ENCODE results near the gene RBFOX2. TPM values are rescaled to one million over a fixed set of nuclear protein-coding genes. Genes with fewer than 3 reads are reported as not detected.

RBFOX2 gene
- total and polyA plus RNA-seq, 3 donors from 2014 or later: 53.4 to 85.2 (median 63.9) TPM

DNA sequence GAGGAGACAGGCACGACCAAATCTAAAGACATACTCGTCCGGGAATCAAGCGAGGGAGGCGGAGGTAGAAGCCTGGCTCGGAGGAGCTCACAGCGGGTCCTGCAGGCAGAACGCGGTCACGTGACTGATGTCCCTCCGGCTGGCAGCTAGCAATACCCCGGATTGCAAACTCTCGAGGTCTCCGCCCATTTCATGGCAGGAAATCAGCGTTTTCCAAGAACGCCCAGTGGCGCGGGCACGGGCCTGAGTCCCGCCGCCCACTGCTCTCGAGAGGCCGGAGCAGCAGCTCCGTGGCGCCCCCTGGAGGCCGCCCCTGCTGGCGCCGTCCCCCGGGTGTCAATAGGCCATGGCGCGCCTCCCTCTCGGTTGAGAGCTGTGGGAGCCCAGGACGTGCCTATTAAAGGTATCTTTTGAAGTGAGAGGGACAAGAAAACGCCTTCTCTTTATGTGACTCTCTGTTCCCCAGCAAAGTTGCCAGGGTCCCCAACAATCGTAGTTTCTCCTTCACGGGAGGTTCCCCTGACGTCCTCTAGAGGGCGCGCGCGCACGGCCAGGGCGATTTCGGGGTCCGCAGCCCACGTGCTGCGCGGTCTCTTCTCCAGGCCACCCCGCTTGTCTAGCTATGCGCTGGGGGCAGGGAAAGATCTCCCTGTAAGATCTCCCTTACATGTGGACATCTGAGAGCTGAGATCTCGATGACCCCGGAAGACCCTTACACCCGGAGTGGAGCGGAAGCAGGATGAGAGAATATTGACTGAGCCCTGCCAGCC is 37.3 kb upstream of the RBFOX2 start:
- peaks cover 4% of the 10 kb centered on the region for H3K4me1 ChIP-seq
- DNase-seq: peak; percentile 91
- TF ChIP-seq POLR2A (IDR thresholded peaks at IDR 0.05): no peak
- TF ChIP-seq, protein P1, sequence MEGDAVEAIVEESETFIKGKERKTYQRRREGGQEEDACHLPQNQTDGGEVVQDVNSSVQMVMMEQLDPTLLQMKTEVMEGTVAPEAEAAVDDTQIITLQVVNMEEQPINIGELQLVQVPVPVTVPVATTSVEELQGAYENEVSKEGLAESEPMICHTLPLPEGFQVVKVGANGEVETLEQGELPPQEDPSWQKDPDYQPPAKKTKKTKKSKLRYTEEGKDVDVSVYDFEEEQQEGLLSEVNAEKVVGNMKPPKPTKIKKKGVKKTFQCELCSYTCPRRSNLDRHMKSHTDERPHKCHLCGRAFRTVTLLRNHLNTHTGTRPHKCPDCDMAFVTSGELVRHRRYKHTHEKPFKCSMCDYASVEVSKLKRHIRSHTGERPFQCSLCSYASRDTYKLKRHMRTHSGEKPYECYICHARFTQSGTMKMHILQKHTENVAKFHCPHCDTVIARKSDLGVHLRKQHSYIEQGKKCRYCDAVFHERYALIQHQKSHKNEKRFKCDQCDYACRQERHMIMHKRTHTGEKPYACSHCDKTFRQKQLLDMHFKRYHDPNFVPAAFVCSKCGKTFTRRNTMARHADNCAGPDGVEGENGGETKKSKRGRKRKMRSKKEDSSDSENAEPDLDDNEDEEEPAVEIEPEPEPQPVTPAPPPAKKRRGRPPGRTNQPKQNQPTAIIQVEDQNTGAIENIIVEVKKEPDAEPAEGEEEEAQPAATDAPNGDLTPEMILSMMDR (IDR thresholded peaks at IDR 0.05): peak; percentile 96 to 100 (median 99)
- no peaks in the 10 kb centered on the region for H3K27me3 ChIP-seq
- 1 to 3% methylated on average over 16 to 54 of the region's 54 CpGs for WGBS, 2 donors
- no peaks in the 10 kb centered on the region for H3K9me3 ChIP-seq
- peak overlapping the region; percentile 61 to 90 for H3K27ac ChIP-seq
- no peaks in the 10 kb centered on the region for H3K36me3 ChIP-seq (ENCODE audit: low read depth, missing control alignments)
- H3K4me3 ChIP-seq: peak overlapping the region; percentile 51 to 53
- intact Hi-C loops (cut with DNase I; ENCODE audit: low total_unique reads): loop anchor here (10.0 kb wide), 1 partner anchor 59 kb away; no protein-coding TSS in a partner anchor

DNA sequence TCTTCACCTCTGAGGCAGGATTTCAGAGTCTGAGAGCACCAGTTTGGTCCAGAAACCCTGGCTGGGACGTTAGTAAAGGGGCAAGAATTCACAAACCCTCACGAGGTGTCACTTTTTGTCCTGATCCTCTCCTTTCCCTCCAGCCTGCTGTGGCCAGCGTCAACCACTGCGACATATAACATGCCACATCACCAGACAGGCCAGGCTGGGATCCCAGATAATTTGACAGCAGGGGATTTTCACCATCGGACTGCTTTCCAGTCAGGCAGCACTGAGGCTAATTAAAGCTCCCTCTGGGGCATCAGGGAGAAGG is 36.8 kb upstream of the RBFOX2 start:
- 3 to 6% methylated on average over 5 of the region's 5 CpGs for WGBS, 2 donors

DNA sequence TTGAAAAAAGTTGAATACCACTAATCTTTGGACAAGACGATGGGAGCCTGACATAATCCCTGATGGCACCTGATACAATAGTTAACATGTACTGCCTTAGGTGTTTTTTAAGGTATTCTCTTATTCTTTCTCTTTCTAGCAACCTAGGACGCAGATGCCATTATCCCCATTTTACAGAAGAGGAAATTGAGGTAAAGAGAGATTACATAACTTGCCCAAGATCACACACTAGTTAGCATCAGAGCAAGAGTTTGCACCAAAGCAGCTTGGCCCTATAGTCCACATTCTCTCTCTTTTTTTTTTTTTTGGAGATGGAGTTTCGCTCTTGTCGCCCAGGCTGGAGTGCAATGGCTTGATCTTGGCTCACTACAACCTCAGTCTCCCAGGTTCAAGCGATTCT is 35.7 kb upstream of the RBFOX2 start:
- intact Hi-C loops (cut with DNase I; ENCODE audit: low total_unique reads): loop anchor here (10.0 kb wide), 1 partner anchor 60 kb away; no protein-coding TSS in a partner anchor
- TF ChIP-seq, protein P1 (IDR thresholded peaks at IDR 0.05): no peak
- no peak for TF ChIP-seq POLR2A (IDR thresholded peaks at IDR 0.05)
- WGBS, 2 donors: 93 to 96% methylated on average over 5 of the region's 5 CpGs

More for the DNA sequence above, 36.8 kb upstream of the RBFOX2 start:
- intact Hi-C loops (cut with DNase I; ENCODE audit: low total_unique reads): loop anchor here (10.0 kb wide), 1 partner anchor 59 kb away; no protein-coding TSS in a partner anchor
- no peaks in the 10 kb centered on the region for H3K27me3 ChIP-seq
- no peaks in the 10 kb centered on the region for H3K36me3 ChIP-seq (ENCODE audit: low read depth, missing control alignments)
- H3K9me3 ChIP-seq: no peaks in the 10 kb centered on the region
- peak overlapping the region; percentile 51 to 53 for H3K4me3 ChIP-seq
- no peak for DNase-seq
- H3K4me1 ChIP-seq: peaks cover 4% of the 10 kb centered on the region
- H3K27ac ChIP-seq: peak overlapping the region; percentile 61 to 90
- TF ChIP-seq, protein P1 (IDR thresholded peaks at IDR 0.05): no peak
- no peak for TF ChIP-seq POLR2A (IDR thresholded peaks at IDR 0.05)

DNA sequence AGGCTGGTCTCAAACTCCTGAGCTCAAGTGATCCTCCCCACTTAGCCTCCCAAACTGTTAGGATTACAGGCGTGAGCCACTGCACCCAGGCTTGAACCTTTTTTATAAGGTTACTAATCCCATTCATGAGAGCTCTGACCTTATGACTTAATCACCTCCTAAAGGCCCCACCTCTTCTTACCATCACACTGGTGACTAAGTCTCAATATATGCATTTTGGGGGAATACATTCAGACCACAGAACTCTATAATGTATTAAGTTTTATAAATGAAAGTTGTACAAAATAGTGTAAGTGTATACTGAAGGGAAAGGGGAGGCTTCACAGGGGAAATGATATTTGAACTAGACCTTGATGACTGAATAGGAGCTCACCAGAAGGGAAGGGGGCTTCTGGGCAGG is 28.4 kb upstream of the RBFOX2 start:
- H3K4me3 ChIP-seq: no peak overlapping the region
- WGBS, 2 donors: 81 to 98% methylated on average over 1 of the region's 1 CpG
- DNase-seq: no peak
- H3K9me3 ChIP-seq: no peaks in the 10 kb centered on the region
- H3K36me3 ChIP-seq (ENCODE audit: low read depth, missing control alignments): no peaks in the 10 kb centered on the region
- no peak overlapping the region for H3K27ac ChIP-seq
- TF ChIP-seq, protein P1 (IDR thresholded peaks at IDR 0.05): no peak
- TF ChIP-seq POLR2A (IDR thresholded peaks at IDR 0.05): no peak
- intact Hi-C loops (cut with DNase I; ENCODE audit: low total_unique reads): no loop called here
- H3K27me3 ChIP-seq: no peaks in the 10 kb centered on the region
- no peaks in the 10 kb centered on the region for H3K4me1 ChIP-seq

More for the DNA sequence above, 35.7 kb upstream of the RBFOX2 start:
- no peak overlapping the region for H3K4me3 ChIP-seq
- H3K36me3 ChIP-seq (ENCODE audit: low read depth, missing control alignments): no peaks in the 10 kb centered on the region
- H3K9me3 ChIP-seq: no peaks in the 10 kb centered on the region
- peaks cover 4% of the 10 kb centered on the region for H3K4me1 ChIP-seq
- no peak for DNase-seq
- H3K27ac ChIP-seq: no peak overlapping the region
- H3K27me3 ChIP-seq: no peaks in the 10 kb centered on the region
